ENCODE measurements around the gene SLU7. TPM values are rescaled to one million over a fixed set of nuclear protein-coding genes. Genes with fewer than 3 reads are reported as not detected.
A peak's percentile ranks its signal among the peaks of the same experiment; 100 is the strongest.
"Not testable (repeated sequence)": the region's sequence is repeated elsewhere in the genome, so short reads cannot be mapped to it uniquely, and the experiment has no call there.

The SLU7 gene
- total RNA-seq, 1 experiment from 2014 or later: 73.9 TPM

DNA sequence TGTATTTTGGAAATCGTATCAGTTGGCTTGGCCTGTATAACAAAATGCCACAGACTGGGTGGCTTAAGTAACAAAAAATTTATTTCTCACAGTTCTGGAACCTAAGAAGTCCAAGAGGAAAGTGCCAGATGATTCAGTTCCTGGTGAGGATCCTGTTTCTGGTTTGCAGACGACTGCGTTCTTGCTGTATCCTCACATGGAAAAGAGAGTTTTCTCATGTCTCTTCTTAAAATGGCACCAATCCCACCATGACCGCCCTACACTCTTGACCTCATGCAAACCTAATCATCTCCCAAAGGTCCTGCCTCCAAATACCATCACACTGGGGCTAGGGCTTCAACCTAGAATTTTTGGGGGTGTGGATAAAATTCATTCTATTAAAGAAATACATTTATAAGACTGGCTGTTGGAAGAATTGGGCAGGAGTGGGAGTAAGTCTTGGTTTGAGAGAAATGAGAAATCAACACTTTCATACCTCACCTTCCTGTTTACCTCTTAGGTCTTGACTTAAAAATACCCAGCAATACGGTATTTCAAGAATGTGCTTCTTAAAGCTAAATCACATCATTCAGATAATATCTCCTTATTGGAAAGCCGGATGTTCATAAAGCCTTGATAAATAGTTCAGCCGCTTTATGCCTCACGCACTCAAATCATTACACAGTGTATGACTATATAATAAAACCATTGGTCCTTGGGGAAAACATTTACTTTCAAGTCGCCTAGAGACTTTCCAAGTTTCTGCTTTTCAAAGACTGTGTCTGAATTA lies 31.5 kb upstream of the SLU7 start:
- no peak for DNase-seq (ENCODE audit: low read depth)

DNA sequence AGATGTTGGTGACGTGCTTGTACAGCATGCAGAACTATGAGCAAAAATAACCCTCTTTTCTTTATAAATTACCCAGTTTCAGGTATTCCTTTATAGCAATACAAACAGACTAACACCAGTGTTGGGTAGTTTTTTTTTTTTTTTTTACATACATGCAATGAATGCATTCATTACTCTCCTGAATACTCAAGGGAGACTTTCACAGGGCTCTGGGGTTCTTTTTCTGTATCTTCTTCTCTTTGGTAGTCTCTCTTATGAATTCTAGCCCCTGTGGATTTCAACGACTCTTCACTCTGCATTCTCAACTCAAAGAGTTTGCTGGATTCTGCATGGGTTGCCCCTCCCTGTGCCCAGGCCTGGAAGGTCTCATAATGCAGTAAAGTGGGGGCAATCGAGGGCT lies 30.6 kb upstream of the SLU7 start:
- no peak for DNase-seq (ENCODE audit: low read depth)

DNA sequence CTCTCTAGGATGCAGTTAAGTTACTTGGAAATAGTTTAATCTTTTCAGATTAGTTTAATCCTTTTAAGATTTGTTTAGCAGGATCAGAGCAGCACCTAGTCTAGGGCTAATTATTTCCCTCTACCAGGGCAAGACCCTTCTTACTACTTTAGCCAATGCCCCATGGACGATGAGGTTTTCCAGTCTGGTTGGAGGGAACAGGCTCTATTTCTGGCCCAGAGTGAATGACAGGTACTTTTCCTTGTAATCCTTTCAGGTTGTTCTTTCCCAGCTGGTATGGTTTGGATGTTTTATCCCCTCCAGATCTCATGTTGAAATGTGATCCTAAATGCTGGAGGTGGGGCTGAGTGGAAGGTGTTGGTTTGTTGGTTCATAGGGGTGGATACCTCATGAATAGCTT lies 30.0 kb upstream of the SLU7 start:
- no peak for DNase-seq (ENCODE audit: low read depth)

DNA sequence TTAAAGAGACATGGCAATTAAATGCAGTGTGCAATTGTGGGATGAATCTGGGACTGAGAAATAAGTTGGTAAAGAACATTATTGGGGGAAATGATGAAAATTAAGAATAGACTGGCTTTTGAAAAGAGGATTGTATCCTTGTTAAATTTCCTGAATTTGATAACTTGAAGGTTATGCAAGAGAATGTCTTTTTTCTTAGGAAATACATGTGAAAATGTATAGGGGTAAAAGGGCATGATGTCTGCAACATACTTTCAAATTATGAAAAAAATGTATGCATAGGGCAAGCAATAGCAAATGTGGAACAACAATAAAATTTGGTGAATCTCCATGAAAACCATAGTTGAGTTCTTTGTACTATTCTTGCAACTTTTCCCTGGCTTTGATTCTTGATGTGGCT lies 26.9 kb upstream of the SLU7 start:
- DNase-seq (ENCODE audit: low read depth): no peak

DNA sequence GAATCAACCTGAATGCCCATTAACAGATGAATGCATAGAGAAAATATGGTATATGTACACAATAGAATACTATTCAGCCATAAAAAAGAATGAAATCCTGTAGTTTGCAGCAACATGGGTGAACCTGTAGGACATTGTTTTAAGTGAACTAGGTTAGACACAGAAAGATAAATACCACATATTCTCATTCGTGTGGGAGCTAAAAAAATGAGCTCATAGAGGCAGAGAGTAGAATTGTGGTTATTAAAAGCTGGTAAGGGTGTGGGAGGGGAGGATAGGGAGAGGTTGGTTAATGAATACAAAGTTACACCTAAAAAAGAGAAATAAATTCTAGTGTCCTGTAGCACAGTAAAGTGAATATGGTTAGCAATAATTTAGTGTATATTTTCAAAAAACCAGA lies 26.3 kb upstream of the SLU7 start:
- no peak for DNase-seq (ENCODE audit: low read depth)

DNA sequence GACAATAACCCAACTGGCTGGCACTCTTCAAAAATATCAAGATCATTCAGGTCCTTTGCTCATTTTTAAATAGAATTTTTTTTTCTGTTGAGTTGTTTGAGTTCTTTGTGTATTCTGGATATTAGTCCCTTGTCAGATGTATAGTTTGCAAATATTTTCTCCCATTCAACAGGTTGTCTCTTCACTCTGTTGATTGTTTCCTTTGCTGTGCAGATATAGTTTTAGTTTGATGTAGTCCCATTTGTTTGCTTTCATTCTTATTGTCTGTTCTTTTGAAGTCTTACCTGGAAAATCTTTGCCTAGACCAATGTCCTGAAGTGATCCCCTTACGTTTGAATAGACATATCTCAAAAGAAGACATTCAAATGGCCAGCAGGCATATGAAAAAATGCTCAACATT lies 25.5 kb upstream of the SLU7 start:
- DNase-seq (ENCODE audit: low read depth): no peak

DNA sequence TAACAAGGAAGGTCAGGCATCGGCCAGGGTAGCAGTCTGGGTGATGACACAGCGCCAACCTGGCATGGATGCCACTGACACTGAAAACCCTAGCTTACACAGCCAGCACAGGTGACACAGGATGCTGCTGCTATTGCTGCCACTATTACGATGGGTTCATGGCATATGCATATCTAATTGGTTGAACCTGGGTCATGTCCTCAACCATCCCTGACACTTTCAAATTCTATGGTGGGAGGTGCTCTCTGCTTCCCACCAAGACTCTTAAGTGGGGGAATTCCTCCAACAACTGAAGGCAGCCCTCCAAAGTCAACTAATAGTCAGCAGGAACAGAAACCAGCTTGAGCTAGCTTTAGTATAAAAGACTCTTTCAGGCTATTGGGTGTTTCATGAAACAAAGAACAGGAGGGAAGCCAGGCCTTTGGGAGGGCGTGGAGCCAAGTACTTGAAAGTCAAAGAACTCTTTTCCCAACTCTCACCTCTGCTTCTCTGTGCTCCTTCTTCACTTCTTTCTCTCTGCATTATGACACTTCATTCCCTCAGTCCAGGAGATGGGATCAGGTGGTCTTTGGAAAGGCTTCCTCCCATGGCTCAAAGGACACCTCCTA lies 24.0 kb upstream of the SLU7 start:
- no peak for DNase-seq (ENCODE audit: low read depth)

DNA sequence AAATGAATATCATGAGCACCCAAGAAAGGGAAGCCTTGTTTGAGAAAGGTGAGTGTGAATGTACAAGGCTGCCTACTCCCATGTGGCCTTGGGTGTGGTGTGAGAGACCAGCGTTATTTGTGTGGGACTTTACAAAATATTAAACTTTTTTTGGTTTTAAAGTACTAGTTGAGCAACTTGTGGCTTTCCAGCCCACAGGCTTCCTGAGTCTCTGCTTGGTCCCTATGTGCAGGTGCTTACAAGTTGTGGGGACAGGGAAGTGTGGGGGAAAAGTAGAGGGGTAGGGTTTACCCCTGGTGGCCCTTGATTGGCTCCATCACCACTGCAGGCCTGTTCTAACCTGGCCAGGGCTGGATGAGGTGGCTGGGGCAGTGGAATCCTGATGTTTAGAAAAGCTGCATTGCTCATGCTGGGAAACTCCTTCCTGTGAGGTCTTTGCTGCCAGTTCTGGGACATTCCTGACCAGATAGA lies 22.5 kb upstream of the SLU7 start:
- no peak for DNase-seq (ENCODE audit: low read depth)

DNA sequence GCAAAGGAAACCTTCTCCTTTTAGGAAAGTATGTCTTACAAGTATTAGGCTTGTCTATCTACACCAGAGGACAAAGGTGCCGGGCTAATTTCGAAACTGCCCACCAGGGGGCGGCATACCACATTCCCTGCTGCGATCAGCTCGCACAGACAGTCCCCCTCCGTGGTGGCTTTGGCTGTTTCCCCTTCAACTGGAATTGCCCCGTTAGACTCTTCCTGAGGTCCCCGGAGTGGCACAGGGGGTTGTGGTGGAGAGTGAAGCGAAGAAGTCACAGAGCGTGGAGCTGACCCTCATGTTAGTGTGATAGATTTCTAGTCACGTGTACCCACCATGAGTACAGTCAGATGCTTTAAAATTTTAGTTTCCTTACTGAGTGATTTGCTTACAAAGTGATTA lies 20.3 kb upstream of the SLU7 start:
- peak; percentile 78 for DNase-seq (ENCODE audit: low read depth)

DNA sequence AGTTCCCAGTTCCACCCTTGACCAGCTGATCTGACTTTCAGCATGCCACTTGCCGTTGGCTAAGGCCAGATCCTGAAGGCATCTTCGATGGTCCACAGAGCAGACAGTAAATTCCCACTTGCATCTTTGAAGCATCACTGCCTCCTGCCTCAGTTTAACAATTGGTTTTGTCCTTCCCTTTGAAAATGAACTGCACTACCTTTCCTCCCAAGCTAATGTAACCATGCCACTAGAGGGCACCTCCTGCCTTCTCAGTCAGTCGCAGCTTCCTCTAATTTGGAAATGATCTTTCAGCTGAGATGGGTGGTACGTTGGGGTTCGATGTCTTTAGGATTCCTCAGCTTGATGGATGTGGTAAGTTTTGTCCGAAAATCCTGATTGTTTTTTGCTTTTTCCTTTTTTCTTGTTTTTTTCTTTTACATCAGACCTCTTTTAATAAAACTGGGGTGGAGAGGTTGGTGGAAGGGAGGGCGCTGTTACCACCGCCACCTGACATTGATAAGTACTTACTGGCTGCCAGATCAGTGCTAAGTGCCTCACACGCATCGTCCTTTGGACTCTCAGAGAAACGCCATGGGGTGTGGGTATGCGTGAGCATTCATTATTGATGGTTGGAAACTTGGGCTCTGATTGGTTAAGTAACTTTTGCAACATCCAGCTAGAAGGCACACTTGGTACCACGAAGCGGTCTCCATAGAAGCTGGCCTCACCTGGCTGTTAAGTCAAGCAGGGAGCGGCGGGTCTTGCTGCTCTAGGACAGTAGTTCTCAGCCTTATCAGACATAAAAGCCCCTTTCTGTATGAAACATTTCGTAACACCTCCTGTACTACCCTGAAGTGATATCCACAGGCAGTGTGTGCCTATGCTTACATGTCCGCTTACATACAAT lies 19.7 kb upstream of the SLU7 start:
- peak; percentile 68 for DNase-seq (ENCODE audit: low read depth)

DNA sequence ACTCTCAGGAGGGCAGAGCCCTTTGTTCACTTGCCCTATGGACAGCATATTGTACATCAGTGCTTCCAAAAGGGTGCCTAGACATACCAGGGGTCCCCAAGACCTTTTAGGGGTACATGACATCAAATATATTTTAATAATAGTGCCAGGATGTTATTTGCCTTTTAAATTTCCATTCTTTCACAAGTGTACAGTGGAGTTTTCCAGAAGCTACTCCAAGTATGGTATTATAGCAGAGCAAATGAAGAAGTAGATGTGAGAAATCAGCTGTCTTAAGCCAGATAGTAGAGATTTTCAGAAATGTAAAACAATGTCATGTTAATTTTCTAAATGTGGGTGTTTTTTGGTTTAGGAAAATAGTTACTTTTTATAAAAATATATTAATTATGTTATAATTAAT lies 18.4 kb upstream of the SLU7 start:
- no peak for DNase-seq (ENCODE audit: low read depth)

DNA sequence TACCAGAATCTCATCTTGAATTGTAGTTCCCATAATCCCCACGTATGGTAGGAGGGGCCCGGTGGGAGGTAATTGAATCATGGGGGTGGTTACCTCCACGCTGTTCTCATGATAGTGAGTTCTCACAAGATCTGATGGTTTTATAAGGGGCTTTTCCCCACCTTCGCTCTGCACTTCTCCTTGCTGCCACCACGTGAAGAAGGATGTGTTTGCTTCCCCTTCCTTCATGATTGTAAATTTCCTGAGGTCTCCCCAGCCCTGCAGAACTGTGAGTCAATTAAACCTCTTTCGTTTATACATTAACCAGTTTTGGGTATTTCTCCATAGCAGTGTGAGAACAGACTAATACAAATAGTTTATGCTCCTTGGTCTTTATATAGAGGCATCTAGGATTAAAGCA lies 17.8 kb upstream of the SLU7 start:
- DNase-seq (ENCODE audit: low read depth): not testable (repeated sequence)

DNA sequence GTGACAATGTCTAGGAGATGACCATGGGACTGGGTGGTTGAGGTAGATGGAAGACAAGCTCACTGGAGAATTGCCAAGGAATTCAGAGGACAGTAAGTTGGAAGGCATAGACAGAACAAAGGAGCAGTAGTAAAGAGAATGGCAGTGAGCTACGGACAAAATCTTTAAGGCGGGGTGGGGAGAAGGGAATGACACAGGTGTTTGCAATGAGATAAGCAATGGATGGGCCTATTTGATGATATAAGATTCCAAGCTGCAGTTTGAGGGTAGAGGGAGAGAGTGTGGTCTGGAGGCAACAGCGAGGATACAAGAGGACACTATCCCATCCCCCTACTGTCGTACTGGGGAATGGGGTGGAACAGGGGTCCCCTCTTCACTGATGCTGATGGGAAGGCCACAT lies 17.1 kb upstream of the SLU7 start:
- DNase-seq (ENCODE audit: low read depth): no peak

DNA sequence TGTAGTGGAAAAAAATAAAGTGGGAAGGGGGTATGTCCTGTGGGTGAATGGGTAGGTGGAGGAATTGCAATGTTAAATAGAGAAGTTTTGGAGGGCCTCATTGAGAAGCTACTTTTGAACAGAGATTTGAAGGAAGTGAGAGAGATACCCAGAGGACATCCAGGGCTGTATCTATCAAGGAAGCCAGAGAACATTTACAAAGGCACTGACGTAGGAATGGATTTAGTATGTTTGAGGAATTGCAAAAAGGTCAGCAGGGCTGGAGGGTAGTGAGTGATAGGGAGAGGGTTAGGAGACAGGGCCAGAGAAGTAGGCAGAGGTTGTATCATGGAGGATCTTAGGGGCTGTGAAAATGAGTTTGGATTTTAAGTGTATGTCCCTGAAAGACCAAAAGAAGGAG lies 16.7 kb upstream of the SLU7 start:
- no peak for DNase-seq (ENCODE audit: low read depth)

DNA sequence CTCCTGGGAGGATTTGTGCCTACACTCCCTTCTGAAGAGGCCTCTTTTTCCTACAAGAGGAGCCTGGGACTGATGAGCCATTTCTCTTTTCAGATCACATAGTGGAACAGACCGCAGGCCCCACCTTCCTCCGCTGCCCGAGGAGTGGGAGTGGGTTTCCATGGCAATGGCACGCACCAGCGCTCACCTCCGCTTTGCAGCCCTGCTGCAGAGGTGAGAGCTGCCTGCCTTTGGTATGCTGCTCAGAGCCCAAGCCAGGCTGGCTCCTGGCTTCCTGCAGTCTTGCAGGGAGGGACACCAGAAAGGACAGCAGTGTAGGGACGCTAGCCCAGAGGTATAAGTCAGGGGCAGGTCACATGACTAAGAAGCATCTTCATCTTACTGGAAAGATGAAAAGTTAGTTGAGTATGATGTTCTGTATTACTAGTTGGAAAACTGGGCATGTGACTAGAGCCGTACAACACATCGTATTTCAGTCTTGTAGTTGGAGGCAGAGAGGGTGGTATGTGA lies 15.2 kb upstream of the SLU7 start:
- DNase-seq (ENCODE audit: low read depth): no peak

DNA sequence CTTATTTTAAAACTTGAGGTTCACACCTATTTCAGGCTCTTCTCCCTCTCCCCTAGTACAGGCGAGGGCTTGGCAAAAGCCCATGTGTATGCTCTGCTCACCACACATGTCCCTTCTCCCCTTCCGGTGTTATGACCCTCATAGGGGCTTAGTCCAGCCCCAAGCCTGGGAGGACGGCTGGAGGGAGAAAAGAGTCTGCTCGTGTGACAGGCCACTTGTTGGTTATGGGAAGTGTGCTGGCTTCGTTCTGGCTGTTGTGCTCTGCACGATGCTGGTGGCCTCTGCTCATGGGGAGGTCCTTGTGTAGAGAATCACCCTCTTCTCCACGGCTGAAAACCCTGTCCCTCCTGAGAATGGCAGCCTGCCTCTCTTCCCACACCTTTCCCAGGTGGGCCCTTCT lies 13.9 kb upstream of the SLU7 start:
- no peak for DNase-seq (ENCODE audit: low read depth)

DNA sequence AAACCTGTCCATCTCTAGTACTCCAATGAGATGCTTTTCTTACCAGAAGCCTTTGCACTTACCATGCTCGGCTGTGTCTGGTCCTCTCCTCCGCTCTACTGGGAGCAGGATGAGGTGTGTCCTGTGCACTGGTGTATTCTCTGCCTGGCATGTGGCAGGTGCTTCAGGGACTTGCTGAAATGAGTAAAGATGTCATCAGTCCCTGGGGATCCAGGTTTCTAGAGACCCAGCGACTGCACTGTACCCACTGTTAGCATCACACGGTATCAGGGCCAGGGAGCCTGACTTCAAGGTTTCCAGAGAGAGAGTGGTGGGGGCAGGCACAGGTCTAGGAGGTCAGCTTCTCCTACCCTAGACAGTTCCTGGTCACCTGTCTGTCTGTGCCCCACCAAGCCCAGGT lies 13.3 kb upstream of the SLU7 start:
- DNase-seq (ENCODE audit: low read depth): no peak

DNA sequence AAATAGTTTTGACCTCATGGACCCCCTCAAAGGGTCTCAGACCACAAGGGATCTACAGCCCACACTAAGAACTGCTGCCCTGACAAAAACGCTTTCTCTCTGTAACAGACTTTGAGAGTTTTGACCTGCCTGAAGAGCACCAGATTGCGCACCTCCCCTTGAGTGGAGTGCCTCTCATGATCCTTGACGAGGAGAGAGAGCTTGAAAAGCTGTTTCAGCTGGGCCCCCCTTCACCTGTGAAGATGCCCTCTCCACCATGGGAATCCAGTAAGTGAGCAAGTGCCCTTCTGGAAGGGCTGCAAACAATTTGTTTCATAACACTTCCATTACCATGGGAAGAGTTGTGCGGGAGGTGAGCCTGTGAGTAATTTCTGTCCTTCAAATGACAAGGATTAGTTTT lies 8.7 kb upstream of the SLU7 start:
- no peak for DNase-seq (ENCODE audit: low read depth)

DNA sequence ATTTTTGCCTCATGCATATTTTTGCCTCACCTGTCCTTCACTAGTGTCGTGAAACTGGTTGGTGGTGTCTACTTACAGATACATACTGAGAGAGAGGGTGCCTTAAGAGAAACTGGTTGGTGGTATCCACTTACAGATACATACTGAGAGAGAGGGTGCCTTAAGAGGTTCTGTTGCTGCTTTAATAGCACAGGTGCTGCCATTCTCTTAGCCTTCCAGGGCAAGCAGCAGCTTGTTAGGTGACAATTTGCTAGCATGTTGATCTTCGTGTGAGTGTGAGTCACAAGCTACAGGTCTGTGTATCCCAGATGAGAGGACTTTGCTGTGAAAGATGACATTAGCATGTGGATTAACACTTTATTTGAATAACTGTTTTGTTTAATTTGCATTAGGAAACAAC lies 4.2 kb upstream of the SLU7 start:
- DNase-seq (ENCODE audit: low read depth): no peak

DNA sequence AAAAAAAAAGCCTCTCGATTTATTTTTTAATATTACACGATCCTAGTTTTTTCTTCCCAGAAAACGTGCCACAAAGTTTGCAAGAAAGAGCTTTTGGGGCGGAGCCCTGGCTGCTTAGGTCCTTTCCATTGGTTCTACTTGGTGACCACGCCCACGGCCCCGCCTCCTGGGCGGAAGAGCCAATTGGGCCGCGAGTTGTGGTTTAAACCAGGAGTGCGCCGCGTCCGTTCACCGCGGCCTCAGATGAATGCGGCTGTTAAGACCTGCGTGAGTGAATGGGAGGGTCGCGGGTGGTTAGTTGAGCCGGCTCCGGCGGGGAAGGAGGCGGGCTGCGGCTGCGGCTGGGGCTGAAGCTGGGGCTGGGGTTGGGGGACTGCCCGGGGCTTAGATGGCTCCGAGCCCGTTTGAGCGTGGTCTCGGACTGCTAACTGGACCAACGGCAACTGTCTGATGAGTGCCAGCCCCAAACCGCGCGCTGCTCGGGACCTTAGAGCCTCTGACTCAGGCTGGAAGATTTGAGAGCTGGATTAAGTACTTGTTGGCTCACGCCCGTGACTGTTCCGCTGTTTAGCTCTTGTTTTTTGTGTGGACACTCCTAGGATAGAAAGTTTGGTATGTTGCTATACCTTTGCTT lies 2.9 kb upstream of the SLU7 start, which contains the start of gene PTTG1:
TSS of gene PTTG1 (plus strand) at position 231 of the 634 bp plus-strand sequence. CDS start 458 bp downstream, outside the sequence.
- peak; percentile 96 for DNase-seq (ENCODE audit: low read depth)

DNA sequence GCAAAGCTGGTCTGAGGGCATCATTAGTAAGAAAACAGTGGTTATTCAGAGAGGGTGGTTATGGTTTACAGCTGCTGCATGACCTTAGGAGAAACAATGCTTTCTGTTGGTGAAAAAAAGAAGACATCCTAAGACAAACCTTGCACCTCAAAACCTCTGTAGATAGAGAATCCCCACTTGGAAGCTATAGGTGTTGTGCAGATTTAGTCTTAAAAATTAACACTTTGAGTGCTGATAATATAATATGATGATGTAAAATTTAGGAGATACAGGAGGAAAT lies 1.4 kb upstream of the SLU7 start:
- no peak for DNase-seq (ENCODE audit: low read depth)
